Karpas-422 (cell line): Measurements from ENCODE around the gene BLNK. TPM values are rescaled to one million over a fixed set of nuclear protein-coding genes. Genes with fewer than 3 reads are reported as not detected.

ENCODE experiments used
- DNase-seq: peaks from one replicate; pipeline ENCODE4 v3.0.0-alpha.2; 2015
- H2AFZ ChIP-seq: fragments of 200-600 bp; sonication (generic); 2 replicates; pipeline ENCODE4 v1.6.1; 2014; ENCODE audit warnings: antibody characterized with exemption, low read length, mixed read lengths
- H3K27ac ChIP-seq: fragments of 200-600 bp; sonication (generic); 2 replicates; pipeline ENCODE4 v1.5.1; 2014; ENCODE audit warnings: mild to moderate bottlenecking, low read length, moderate library complexity
- H3K27me3 ChIP-seq: fragments of 200-600 bp; sonication (generic); 2 replicates; pipeline ENCODE4 v1.6.1; 2014; ENCODE audit warnings: low read length, mixed read lengths
- H3K36me3 ChIP-seq: fragments of 200-600 bp; sonication (generic); 2 replicates; pipeline ENCODE4 v1.6.1; 2014; ENCODE audit warnings: low read length, mixed read lengths; ENCODE audit not compliant: insufficient read depth
- H3K4me1 ChIP-seq: fragments of 200-600 bp; sonication (generic); 2 replicates; pipeline ENCODE4 v1.6.1; 2014; ENCODE audit warnings: mild to moderate bottlenecking, low read length, mixed read lengths
- H3K4me2 ChIP-seq: fragments of 200-600 bp; sonication (generic); 2 replicates; pipeline ENCODE4 v1.6.1; 2014; ENCODE audit warnings: low read length, low read depth, mild to moderate bottlenecking; ENCODE audit not compliant: poor library complexity, severe bottlenecking
- H3K4me3 ChIP-seq: fragments of 200-600 bp; sonication (generic); 2 replicates; pipeline ENCODE4 v1.5.1; 2014; ENCODE audit warnings: mild to moderate bottlenecking, antibody characterized with exemption, low read length, mixed read lengths
- H3K79me2 ChIP-seq: fragments of 200-600 bp; sonication (generic); 2 replicates; pipeline ENCODE4 v1.6.1; 2014; ENCODE audit warnings: mild to moderate bottlenecking, low read length, mixed read lengths
- H3K9ac ChIP-seq: fragments of 200-600 bp; sonication (generic); 2 replicates; pipeline ENCODE4 v1.6.0; 2014; ENCODE audit warnings: low read length
- H3K9me2 ChIP-seq: fragments of 200-600 bp; sonication (generic), shearing (Covaris generic); replicated peaks from 2 replicates; pipeline ENCODE4 v1.6.0; 2014; ENCODE audit warnings: mild to moderate bottlenecking, low read length, moderate library complexity; ENCODE audit not compliant: insufficient read depth
- H3K9me3 ChIP-seq: fragments of 300-700, 200-600 bp; sonication (generic); 2 replicates; pipeline ENCODE4 v1.6.1; 2014; ENCODE audit warnings: low read length, mixed read lengths
- H4K20me1 ChIP-seq: fragments of 200-600 bp; sonication (generic); 2 replicates; pipeline ENCODE4 v1.6.1; 2014; ENCODE audit warnings: mild to moderate bottlenecking, antibody characterized with exemption, low read length, low read depth; ENCODE audit not compliant: insufficient read depth
- total RNA-seq: library from RNA; depleted of rRNA; stranded (reverse); fragments of >200 nt; shearing (Covaris generic); gene quantifications from 2 replicates; pipeline ENCODE4 v1.2.3, GENCODE V29; 2014; ENCODE audit warnings: low replicate concordance

BLNK gene
- total RNA-seq, 1 experiment from 2014 or later, result 99.1 TPM

GRCh38 chr10:96263669-96264068, 7.7 kb downstream of the BLNK start:
- no peak for DNase-seq
- Histone ChIP-seq H3K27ac (peak overlapping the region; percentile 53), H3K79me2 (peaks cover 99% of the 10 kb centered on the region), H3K4me1 (peaks cover 97% of the 10 kb centered on the region), H3K36me3 (peaks cover 31% of the 10 kb centered on the region), H3K4me2 (peak overlapping the region; percentile 26), H4K20me1 (peaks cover 21% of the 10 kb centered on the region), H3K9me2 (no peaks in the 10 kb centered on the region), H3K9me3 (no peaks in the 10 kb centered on the region), H3K4me3 (no peak overlapping the region), H3K9ac (no peak overlapping the region), H2AFZ (no peak overlapping the region), H3K27me3 (no peaks in the 10 kb centered on the region)

- Histone ChIP-seq H3K4me1 (peaks cover 97% of the 10 kb centered on the region), H3K36me3 (peaks cover 32% of the 10 kb centered on the region), H3K27ac (peak overlapping the region; percentile 53), H3K79me2 (peaks cover 99% of the 10 kb centered on the region), H3K4me2 (peak overlapping the region; percentile 26), H3K9me2 (no peaks in the 10 kb centered on the region), H3K4me3 (no peak overlapping the region), H3K9me3 (no peaks in the 10 kb centered on the region), H3K27me3 (no peaks in the 10 kb centered on the region), H3K9ac (no peak overlapping the region), H4K20me1 (peaks cover 19% of the 10 kb centered on the region), H2AFZ (no peak overlapping the region)
- DNase-seq, result no peak
These were observed 8.2 kb downstream of the BLNK start for GRCh38 chr10:96263176-96263575.

- H3K4me3 ChIP-seq, result no peak overlapping the region
- no peak overlapping the region for H2AFZ ChIP-seq
- no peak overlapping the region for H3K9ac ChIP-seq
- no peaks in the 10 kb centered on the region for H3K9me2 ChIP-seq
- peaks cover 95% of the 10 kb centered on the region for H3K4me1 ChIP-seq
- H3K9me3 ChIP-seq, result no peaks in the 10 kb centered on the region
- H3K79me2 ChIP-seq, result peaks cover 99% of the 10 kb centered on the region
- no peak overlapping the region for H3K4me2 ChIP-seq
- DNase-seq, result no peak
- peaks cover 15% of the 10 kb centered on the region for H4K20me1 ChIP-seq
- peaks cover 20% of the 10 kb centered on the region; the same call in 1 of the 2 replicates for H3K36me3 ChIP-seq
- H3K27me3 ChIP-seq, result no peaks in the 10 kb centered on the region
- H3K27ac ChIP-seq, result peak overlapping the region; percentile 26; the same call in 1 of the 2 replicates
These were observed 9.4 kb downstream of the BLNK start for GRCh38 chr10:96261930-96262329.

- H3K4me3 ChIP-seq, result no peak overlapping the region
- peaks cover 10% of the 10 kb centered on the region for H4K20me1 ChIP-seq
- peaks cover 13% of the 10 kb centered on the region; the same call in 1 of the 2 replicates for H3K36me3 ChIP-seq
- H3K9me2 ChIP-seq, result no peaks in the 10 kb centered on the region
- peaks cover 94% of the 10 kb centered on the region for H3K79me2 ChIP-seq
- no peaks in the 10 kb centered on the region for H3K9me3 ChIP-seq
- H3K4me1 ChIP-seq, result peaks cover 89% of the 10 kb centered on the region
- peak overlapping the region; percentile 20; the same call in 1 of the 2 replicates for H3K27ac ChIP-seq
- H2AFZ ChIP-seq, result no peak overlapping the region
- no peaks in the 10 kb centered on the region for H3K27me3 ChIP-seq
- DNase-seq, result no peak
- H3K9ac ChIP-seq, result no peak overlapping the region
- peak overlapping the region; percentile 2 for H3K4me2 ChIP-seq
These were observed 10.2 kb downstream of the BLNK start for GRCh38 chr10:96261132-96261531.

- H3K27me3 ChIP-seq, result no peaks in the 10 kb centered on the region
- no peak overlapping the region for H2AFZ ChIP-seq
- no peak overlapping the region for H3K9ac ChIP-seq
- H3K9me2 ChIP-seq, result no peaks in the 10 kb centered on the region
- H3K9me3 ChIP-seq, result no peaks in the 10 kb centered on the region
- peaks cover 8% of the 10 kb centered on the region; the same call in 1 of the 2 replicates for H3K36me3 ChIP-seq
- DNase-seq, result peak; percentile 53
- peaks cover 94% of the 10 kb centered on the region for H3K79me2 ChIP-seq
- no peak overlapping the region for H3K4me2 ChIP-seq
- H3K27ac ChIP-seq, result peak overlapping the region; percentile 55
- H4K20me1 ChIP-seq, result peaks cover 7% of the 10 kb centered on the region
- no peak overlapping the region for H3K4me3 ChIP-seq
- H3K4me1 ChIP-seq, result peaks cover 83% of the 10 kb centered on the region
These were observed 11.4 kb downstream of the BLNK start for GRCh38 chr10:96260014-96260413.

GRCh38 chr10:96259150-96259549, 12.2 kb downstream of the BLNK start:
- no peak overlapping the region for H3K27ac ChIP-seq
- no peaks in the 10 kb centered on the region for H3K27me3 ChIP-seq
- H3K36me3 ChIP-seq, result peaks cover 8% of the 10 kb centered on the region; the same call in 1 of the 2 replicates
- H4K20me1 ChIP-seq, result peaks cover 7% of the 10 kb centered on the region
- no peak for DNase-seq
- no peaks in the 10 kb centered on the region for H3K9me3 ChIP-seq
- H2AFZ ChIP-seq, result no peak overlapping the region
- H3K79me2 ChIP-seq, result peaks cover 89% of the 10 kb centered on the region
- H3K4me3 ChIP-seq, result no peak overlapping the region
- H3K9me2 ChIP-seq, result no peaks in the 10 kb centered on the region
- H3K4me1 ChIP-seq, result peaks cover 76% of the 10 kb centered on the region
- H3K4me2 ChIP-seq, result no peak overlapping the region
- H3K9ac ChIP-seq, result no peak overlapping the region

GRCh38 chr10:96257944-96258343, 13.4 kb downstream of the BLNK start:
- Histone ChIP-seq H3K9me3 (no peaks in the 10 kb centered on the region), H3K36me3 (peaks cover 10% of the 10 kb centered on the region; the same call in 1 of the 2 replicates), H2AFZ (no peak overlapping the region), H3K79me2 (peaks cover 81% of the 10 kb centered on the region), H3K4me1 (peaks cover 64% of the 10 kb centered on the region), H3K4me3 (no peak overlapping the region), H3K9ac (no peak overlapping the region), H3K27ac (peak overlapping the region; percentile 25; the same call in 1 of the 2 replicates), H3K9me2 (no peaks in the 10 kb centered on the region), H4K20me1 (peaks cover 4% of the 10 kb centered on the region; the same call in 1 of the 2 replicates), H3K27me3 (no peaks in the 10 kb centered on the region), H3K4me2 (no peak overlapping the region)
- no peak for DNase-seq

GRCh38 chr10:96255549-96256333, 15.6 kb downstream of the BLNK start:
- peaks cover 45% of the 10 kb centered on the region for H3K4me1 ChIP-seq
- H2AFZ ChIP-seq, result no peak overlapping the region
- no peak for DNase-seq
- H3K27ac ChIP-seq, result 0 out of 2 replicates have a peak overlapping the region, but pooled peaks have one; percentile 10
- H3K36me3 ChIP-seq, result peaks cover 10% of the 10 kb centered on the region; the same call in 1 of the 2 replicates
- H3K9me2 ChIP-seq, result no peaks in the 10 kb centered on the region
- no peaks in the 10 kb centered on the region for H3K27me3 ChIP-seq
- peaks cover 76% of the 10 kb centered on the region for H3K79me2 ChIP-seq
- no peaks in the 10 kb centered on the region for H3K9me3 ChIP-seq
- H3K4me2 ChIP-seq, result no peak overlapping the region
- H4K20me1 ChIP-seq, result peaks cover 4% of the 10 kb centered on the region; the same call in 1 of the 2 replicates
- H3K4me3 ChIP-seq, result no peak overlapping the region
- no peak overlapping the region for H3K9ac ChIP-seq
